C1 segment of cervical spinal cord (tissue), 14 donors: Measurements from ENCODE around the gene ZNF148.
"Not testable (repeated sequence)": the region's sequence is repeated elsewhere in the genome, so short reads cannot be mapped to it uniquely, and the experiment has no call there.

ENCODE experiments used
- DNase-seq, 14 donors: peaks; one replicate each; lab custom pipeline; 2025; lab: John Stamatoyannopoulos, UW

The ZNF148 gene

GRCh38 chr3:125375950-125376679 lies 990 bp upstream of the ZNF148 start:
- DNase-seq, result no peak

DNA sequence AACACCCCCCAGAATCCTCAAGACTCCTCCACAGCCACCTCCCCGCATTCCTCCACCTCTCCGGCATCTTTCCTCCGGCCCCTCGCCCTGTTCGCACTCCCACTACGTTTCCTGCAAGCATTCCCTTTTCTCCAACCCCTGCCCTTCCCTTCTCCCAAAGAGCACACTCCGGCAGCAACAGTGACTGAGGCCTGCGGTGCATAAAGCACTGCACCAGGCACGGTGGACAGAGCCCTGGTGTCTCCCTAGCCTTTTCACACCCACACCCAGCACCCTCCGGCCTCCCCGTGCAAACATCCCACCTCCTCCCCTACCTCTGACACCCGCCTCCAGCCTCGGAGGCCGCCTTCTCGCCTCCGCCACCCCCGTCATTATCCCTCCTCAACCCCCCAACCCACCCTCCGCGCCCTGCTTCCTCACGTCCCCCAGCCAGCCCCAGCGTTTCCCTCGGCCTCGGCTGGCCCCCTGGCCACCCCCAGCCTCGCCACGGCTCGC lies 577 bp downstream of the ZNF148 start:
- peak in 9 of 14 donors; percentile 2 to 69 (median 35) for DNase-seq

DNA sequence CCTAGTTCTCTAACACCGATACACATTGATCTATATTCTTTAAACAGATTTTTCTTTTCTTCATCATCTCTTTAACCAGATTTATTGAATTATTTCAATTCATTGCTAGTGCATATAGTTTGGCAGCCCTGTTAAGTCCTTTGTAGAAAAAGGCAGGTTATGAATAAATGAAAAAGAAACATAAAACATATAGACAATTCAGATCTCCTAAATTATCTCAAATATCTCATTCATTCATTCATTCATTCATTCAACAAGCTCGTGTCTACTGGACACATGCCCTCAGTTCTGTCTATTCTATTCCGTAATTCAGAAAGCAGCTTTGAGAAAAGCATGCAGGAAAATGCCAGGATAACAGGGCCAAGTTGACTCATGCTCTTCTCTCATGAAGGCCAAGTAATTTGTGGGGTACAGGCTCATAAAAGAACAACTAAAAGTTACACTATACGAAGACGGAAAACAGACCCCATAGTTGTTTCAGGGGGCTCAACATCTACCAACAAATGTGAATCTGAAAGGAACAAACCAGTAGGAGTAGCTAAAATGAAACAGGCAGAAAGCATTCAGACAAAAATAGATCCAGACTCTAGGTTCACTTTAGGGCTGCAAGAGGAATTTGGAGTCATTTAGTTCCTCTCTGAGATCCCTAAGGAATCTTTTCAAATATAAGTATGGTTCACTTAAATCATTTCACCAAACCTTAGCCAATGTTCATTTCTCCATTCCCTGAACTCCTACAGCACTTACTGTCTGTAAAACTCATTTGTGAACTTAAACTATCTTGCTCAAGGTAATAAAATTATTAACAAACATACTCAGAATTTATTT lies 7.5 kb downstream of the ZNF148 start:
- DNase-seq, result no peak

- DNase-seq, result no peak
Observed at GRCh38 chr3:125366132-125366531, 9.0 kb downstream of the ZNF148 start.

GRCh38 chr3:125359700-125360099 lies 15.4 kb downstream of the ZNF148 start:
- DNase-seq, result no peak

DNA sequence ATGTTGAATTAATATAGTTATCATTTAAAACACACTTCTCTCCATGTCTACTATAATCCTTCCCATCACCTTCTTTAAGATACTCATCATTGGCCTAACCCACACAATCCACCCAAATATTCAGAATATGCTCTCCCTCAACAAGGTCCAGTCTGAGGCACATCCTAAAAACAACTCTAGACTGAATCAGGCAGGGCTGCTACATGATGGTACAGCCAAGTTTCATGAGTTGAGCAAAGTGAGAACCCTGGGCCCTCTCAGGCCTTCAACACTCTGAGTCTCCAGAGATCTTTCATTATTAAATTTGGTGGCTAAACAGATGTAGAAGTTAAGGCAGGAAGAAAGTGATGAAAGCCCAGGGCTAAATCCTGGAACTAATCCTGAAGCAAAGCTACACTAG lies 16.2 kb downstream of the ZNF148 start:
- DNase-seq, result no peak

- no peak for DNase-seq
Observed at GRCh38 chr3:125357837-125358236, 17.3 kb downstream of the ZNF148 start.

GRCh38 chr3:125357032-125357658 lies 18.0 kb downstream of the ZNF148 start:
- peak in 13 of 14 donors; percentile 1 to 66 (median 23) for DNase-seq

- DNase-seq, result no peak
Observed at GRCh38 chr3:125356140-125357026, 18.7 kb downstream of the ZNF148 start.

DNA sequence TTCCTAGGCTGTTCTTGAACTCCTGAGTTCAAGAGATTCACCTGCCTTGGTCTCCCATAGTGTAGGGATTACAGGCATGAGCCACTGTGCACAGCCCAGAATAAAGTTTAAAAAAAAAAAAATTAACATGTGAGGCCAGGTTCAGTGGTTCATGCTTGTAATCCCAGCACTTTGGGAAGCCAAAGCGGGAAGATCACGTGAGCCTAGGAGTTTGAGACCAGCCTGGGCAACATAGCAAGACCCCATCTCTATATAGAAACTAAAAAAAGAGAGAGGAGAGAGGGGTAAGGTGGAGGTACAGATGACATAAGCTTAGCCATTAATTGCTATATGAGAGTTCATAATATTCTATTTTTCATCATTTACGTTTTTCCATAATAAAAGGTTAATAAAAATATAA lies 21.5 kb downstream of the ZNF148 start:
- no peak for DNase-seq

DNA sequence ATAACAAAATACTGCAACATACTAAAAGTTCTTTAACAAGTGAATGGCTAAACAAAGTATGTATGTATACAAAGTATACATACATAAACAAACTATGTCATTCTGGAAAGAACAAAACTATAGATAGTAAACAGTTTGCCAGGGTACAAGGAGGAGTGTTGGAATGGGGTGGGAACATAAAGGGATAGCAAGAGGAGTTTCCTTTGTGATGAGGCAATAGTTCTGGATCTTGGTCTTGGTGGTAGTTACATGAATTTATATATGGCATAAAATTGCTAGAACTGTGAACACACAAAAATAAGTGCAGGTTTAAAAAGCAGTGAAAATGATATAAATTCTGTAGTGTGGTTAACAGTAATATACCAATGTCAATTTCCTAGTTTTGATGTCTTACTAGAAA lies 22.0 kb downstream of the ZNF148 start:
- DNase-seq, result no peak

GRCh38 chr3:125351814-125352456 lies 23.2 kb downstream of the ZNF148 start:
- DNase-seq, result no peak

GRCh38 chr3:125351152-125351551 lies 24.0 kb downstream of the ZNF148 start:
- DNase-seq, result no peak

GRCh38 chr3:125350597-125350996 lies 24.5 kb downstream of the ZNF148 start:
- DNase-seq, result no peak

- no peak for DNase-seq
Observed at GRCh38 chr3:125349556-125350165, 25.5 kb downstream of the ZNF148 start.

- no peak for DNase-seq
Observed at GRCh38 chr3:125349055-125349454, 26.1 kb downstream of the ZNF148 start.

- not testable (repeated sequence) for DNase-seq
Observed at GRCh38 chr3:125343367-125343766, 31.8 kb downstream of the ZNF148 start.

- DNase-seq, result no peak
Observed at GRCh38 chr3:125340121-125340520, 35.0 kb downstream of the ZNF148 start.

- no peak for DNase-seq
Observed at GRCh38 chr3:125337506-125337905, 37.6 kb downstream of the ZNF148 start.
